NCI-H2196 treated with DMSO at 0.1 percent for 48 hours (cell line): ENCODE results near the gene ELOB.
A peak's percentile ranks its signal among the peaks of the same experiment; 100 is the strongest.

Experiments
- DNase-seq: peaks from one replicate; lab custom pipeline; 2025; ENCODE audit not compliant: unreplicated experiment; lab: John Stamatoyannopoulos, UW

ELOB gene

DNA sequence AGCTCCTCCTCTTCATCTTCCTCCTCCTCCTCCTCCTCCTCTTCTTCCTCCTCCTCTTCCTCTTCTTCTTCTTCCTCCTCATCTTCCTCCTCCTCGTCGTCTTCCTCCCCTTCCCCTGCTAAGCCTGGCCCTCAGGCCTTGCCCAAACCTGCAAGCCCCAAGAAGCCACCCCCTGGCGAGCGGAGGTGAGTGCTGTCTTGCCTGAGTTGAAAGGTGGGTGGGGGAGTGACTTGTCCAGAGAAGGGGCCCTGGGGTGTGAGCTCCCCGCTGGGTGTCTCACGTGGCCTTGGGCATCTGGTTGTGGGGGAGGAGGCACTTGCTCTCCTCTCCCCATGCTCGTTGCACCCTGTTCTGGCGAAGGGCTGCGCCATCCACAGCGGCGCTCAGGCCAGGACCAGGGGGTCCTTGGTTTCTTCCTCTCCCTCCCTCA lies 8.0 kb downstream of the ELOB start:
- no peak for DNase-seq

GRCh38 chr16:2768403-2769089 lies 8.5 kb downstream of the ELOB start:
- no peak for DNase-seq

GRCh38 chr16:2767891-2768290 lies 9.2 kb downstream of the ELOB start:
- DNase-seq, result no peak

DNA sequence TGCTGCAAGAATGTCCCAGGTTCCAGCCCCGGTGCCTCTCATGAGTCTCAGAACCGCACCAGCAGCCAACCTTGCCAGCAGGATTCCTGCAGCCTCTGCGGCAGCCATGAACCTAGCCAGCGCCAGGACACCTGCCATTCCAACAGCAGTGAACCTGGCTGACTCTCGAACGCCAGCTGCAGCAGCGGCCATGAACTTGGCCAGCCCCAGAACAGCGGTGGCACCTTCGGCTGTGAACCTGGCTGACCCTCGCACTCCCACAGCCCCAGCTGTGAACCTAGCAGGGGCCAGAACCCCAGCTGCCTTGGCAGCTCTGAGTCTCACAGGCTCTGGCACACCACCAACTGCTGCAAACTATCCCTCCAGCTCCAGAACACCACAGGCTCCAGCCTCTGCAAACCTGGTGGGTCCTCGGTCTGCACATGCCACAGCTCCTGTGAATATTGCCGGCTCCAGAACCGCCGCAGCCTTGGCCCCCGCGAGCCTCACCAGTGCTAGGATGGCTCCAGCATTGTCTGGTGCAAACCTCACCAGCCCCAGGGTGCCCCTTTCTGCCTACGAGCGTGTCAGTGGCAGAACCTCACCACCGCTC lies 9.8 kb downstream of the ELOB start:
- no peak for DNase-seq

DNA sequence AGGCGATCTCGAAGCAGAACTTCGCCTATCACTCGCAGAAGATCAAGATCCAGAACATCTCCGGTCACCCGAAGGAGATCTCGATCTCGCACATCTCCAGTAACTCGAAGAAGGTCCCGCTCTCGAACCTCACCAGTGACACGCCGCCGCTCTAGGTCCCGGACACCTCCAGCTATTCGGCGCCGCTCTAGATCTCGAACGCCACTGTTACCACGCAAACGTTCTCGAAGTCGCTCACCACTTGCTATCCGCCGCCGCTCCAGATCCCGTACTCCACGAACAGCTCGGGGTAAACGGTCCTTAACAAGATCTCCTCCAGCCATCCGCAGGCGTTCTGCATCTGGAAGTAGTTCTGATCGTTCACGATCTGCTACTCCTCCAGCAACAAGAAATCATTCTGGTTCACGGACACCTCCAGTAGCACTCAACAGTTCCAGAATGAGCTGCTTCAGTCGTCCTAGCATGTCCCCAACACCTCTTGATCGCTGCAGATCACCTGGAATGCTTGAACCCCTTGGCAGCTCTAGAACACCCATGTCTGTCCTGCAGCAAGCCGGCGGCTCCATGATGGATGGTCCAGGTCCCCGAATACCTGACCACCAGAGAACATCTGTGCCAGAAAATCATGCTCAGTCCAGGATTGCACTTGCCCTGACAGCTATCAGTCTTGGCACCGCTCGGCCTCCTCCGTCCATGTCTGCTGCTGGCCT lies 10.5 kb downstream of the ELOB start:
- no peak for DNase-seq

- no peak for DNase-seq
These were observed 11.3 kb downstream of the ELOB start for GRCh38 chr16:2765462-2766404.

- DNase-seq, result no peak
These were observed 12.4 kb downstream of the ELOB start for GRCh38 chr16:2764718-2765117.

DNA sequence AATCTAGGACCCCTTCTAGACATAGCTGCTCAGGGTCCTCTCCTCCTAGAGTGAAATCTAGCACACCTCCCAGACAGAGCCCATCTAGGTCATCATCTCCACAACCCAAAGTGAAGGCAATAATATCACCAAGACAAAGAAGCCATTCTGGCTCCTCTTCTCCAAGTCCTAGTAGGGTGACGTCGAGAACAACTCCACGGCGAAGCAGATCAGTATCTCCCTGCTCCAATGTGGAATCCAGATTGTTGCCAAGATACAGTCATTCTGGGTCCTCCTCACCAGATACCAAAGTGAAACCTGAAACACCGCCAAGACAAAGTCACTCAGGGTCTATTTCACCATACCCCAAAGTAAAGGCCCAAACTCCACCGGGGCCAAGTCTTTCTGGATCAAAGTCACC lies 13.9 kb downstream of the ELOB start:
- DNase-seq, result no peak

- DNase-seq, result no peak
These were observed 14.4 kb downstream of the ELOB start for GRCh38 chr16:2762711-2763110.

DNA sequence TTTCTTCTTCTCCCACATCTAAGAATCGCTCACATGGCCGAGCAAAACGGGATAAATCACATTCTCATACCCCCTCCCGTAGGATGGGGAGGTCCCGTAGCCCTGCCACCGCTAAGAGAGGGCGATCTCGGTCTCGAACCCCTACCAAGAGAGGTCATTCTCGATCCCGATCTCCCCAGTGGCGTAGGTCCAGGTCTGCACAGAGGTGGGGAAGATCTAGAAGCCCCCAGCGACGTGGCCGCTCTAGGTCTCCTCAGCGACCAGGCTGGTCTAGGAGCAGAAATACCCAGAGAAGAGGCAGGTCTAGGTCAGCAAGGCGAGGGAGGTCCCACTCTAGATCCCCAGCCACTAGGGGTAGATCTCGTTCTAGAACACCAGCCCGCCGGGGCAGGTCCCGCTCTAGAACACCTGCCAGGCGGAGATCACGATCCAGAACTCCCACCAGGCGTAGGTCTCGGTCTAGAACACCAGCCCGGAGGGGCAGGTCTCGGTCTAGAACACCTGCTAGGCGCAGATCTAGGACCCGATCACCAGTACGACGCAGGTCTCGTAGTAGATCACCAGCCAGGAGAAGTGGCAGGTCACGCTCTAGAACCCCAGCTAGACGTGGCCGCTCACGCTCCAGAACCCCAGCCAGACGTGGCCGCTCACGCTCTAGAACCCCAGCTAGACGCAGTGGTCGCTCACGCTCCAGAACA lies 15.0 kb downstream of the ELOB start:
- DNase-seq, result no peak

GRCh38 chr16:2761472-2761871 lies 15.6 kb downstream of the ELOB start:
- DNase-seq, result no peak

DNA sequence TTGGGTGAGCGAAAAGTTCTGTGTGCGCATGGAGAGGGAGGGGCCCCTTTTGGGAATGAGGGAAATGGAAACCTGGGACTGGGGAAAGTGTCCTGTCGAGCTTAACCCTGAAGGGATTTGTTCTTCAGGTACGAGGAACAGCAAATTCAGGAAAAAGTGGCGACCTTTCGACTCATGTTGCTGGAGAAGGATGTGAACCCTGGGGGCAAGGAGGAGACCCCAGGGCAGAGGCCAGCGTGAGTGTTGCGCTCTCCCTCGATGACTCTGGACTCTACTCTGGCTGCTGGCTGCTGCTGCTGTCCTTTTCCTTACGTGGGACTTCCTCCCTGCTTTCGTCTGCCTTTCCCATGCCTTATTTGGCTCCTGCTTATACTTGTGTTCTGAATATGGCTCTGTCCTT lies 19.7 kb downstream of the ELOB start:
- no peak for DNase-seq

GRCh38 chr16:2756288-2757015 lies 20.6 kb downstream of the ELOB start:
- no peak for DNase-seq

- DNase-seq, result no peak
These were observed 21.9 kb downstream of the ELOB start for GRCh38 chr16:2755158-2755557.

DNA sequence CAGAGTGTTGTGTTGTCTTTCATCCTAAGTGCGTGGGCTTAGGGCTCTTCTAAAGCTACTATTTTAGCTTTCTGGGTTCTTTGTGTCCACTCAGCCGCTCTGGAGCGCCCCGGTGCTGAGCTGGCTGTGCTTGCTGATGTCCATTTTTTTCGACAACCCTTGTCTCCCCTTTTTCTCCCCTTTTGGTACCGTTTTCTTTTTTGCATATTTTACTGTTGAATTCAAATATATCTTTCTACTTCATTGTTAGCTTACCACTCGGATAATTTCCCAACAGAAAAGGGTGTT lies 23.4 kb downstream of the ELOB start:
- no peak for DNase-seq

GRCh38 chr16:2752850-2753732 lies 24.0 kb downstream of the ELOB start:
- DNase-seq, result peak; percentile 80

- DNase-seq, result peak; percentile 94
These were observed 24.8 kb downstream of the ELOB start, which contains the start of gene SRRM2 for GRCh38 chr16:2752035-2752849. SRRM2 (plus strand) TSS chr16:2752638; CDS start chr16:2756365, 3,727 bp downstream.

DNA sequence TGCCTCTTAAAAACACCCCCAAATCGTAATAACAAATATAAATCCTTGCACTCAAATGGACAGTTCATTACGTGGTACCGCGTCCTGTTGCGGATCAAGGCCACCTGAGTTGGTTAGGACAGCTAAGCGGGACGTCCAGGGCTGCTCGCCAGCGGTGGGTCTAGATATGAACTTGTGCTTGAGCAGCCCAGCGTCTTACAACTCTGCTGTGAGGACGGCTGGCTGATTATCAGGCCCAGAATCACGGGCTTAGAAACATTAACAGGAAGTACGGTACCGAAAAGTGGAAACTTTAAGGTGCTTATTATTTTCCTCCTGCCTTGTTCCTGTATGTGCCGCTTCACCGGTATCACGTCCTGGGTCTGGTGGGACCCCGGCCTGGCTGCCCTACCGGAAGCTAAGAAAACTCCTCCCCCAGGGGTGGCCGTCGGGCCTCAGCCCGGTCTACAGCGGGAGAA lies 25.5 kb downstream of the ELOB start:
- no peak for DNase-seq
